GM12872 (cell line): ENCODE measurements around the gene CYP19A1.

Experiments
- TF ChIP-seq, protein P1 (sequence below): IDR thresholded peaks from 3 replicates; pipeline ENCODE4 v1.5.1; 2011; ENCODE audit warnings: low read depth, mild to moderate bottlenecking, low read length, moderate library complexity; ENCODE audit not compliant: insufficient read depth

CYP19A1 gene

DNA sequence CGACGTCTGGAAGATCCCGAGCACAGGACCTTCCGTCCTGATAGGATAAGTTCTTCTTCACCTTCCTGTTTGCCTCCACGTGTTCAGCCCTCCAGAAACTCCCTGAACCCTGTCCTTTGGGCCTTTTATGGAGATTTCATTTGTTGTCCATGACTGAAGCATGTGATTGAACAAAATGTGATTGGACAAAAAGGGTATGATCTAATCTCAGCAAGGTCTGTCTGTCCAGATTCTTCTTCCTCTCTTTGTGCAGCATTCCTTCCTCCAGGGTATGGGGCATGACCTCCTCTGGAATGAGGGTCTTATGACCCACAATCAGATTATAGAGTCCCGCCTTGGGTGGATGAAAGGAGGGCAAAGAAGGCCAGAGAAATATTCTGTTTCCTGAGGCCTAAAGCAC lies at the start of gene CYP19A1:
Gene CYP19A1 (minus strand): TSS at position 101 of the 400 bp plus-strand sequence. CDS start 95,684 bp downstream, outside the sequence.
- TF ChIP-seq, protein P1, sequence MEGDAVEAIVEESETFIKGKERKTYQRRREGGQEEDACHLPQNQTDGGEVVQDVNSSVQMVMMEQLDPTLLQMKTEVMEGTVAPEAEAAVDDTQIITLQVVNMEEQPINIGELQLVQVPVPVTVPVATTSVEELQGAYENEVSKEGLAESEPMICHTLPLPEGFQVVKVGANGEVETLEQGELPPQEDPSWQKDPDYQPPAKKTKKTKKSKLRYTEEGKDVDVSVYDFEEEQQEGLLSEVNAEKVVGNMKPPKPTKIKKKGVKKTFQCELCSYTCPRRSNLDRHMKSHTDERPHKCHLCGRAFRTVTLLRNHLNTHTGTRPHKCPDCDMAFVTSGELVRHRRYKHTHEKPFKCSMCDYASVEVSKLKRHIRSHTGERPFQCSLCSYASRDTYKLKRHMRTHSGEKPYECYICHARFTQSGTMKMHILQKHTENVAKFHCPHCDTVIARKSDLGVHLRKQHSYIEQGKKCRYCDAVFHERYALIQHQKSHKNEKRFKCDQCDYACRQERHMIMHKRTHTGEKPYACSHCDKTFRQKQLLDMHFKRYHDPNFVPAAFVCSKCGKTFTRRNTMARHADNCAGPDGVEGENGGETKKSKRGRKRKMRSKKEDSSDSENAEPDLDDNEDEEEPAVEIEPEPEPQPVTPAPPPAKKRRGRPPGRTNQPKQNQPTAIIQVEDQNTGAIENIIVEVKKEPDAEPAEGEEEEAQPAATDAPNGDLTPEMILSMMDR, result no peak

DNA sequence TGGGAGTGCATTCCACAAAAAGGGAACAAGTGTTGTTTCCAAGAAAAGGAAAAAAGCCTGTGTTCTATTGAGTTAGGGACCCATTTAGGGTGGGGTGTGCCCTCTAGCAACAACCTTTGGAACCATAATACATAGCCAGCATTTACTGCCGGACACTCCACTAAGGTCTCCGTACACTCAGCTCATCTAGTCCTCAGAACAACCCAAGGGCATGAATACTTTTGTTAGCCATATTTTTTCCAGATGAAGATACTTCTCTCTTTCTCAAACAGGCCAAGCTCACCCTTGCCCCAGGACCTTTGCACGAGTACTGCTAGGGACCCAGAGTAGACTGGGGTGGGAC lies 49.3 kb upstream of the CYP19A1 start:
- TF ChIP-seq, protein P1, result no peak

DNA sequence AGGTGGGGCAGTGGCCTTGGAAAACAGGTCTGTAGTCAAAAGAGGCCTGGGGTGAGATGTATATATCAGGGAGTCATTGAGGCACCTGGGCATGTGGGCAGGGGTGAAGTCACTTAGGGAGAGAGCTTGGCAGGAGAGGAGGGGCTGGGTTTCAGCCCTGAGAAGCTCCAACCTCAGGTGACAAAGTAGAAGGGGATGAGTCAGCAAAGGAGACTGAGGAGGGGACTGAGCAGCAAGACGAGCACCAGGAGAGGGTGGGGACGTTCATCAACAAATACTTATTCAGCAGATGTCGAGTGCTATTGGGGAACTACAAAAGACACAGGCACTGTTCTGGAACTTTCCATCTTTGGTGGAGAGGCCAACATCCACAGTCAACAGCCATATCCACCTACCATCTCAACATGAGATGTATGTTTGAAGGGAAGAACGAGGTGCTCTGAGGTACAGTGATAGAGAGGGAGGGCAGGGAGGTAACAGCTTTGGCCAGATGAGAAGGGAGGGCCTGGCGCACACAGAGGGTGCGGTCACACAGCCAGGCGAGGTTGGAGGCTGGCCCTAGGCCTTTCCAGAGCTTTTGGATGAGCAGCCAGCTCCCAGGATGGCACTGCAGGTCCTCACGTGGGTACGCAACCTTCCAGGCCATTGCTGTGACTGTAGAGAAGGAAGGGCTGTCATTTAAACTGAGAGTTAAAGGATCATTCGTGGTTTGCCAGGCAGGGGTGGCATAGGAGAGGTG lies 48.7 kb upstream of the CYP19A1 start:
- TF ChIP-seq, protein P1, result no peak

DNA sequence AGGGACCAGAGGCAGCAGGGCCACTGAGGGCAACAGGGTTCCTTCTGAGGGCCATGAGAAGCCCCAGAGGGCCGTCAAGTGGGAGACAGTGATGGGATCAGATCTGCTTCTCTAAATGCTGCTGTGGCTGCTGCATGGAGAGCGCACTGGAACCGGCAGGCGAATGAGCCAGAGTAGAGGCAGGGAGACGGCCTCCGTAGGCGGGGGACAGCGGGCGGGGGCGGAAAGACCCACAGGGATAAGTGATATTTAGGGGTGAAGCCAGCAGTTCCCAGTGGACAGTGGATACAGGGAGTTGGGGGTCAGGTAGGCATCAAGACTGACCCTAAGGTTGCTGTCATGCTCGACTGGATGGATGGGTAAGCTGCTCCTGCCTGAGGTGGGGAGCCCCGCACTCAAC lies 48.1 kb upstream of the CYP19A1 start:
- TF ChIP-seq, protein P1, result no peak

DNA sequence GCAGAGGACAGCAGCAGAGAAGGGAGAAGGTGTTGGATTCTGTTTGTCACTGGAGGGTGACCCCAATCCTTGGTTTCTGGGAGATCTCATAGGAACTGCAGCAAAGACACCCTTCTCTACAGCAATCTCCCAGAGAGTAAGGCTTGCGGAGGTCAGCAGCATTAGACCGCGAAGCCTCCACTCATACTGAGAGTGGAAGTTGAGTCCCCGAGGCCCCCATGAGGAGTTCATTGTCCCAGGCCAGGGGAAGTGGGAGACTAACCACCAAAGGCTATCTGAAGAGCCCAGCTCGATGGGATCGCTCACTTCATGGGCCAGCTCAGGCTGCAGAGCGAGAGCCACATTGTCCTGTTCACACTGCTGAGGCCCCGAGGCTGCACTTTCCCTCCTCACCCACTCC lies 47.6 kb upstream of the CYP19A1 start:
- TF ChIP-seq, protein P1, result no peak

DNA sequence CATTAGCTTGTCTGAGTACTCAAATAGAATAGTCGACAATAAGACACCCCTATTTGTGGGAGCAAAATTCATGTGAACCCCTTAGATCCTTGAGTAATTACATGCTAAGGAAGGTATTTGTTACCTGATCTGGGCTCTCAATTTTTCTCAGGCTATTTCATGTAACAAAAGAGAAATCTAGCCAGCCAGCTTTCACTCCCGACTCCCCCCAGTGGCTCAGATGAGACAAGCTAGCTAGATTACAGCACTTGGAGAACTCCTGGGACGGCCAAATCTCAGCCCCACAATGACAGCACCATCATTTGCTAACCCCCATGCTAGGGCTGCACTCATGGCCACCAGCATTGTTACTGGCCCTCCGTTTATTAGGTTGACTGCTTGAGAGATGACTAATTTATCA lies 44.4 kb upstream of the CYP19A1 start:
- TF ChIP-seq, protein P1, result peak; percentile 69

DNA sequence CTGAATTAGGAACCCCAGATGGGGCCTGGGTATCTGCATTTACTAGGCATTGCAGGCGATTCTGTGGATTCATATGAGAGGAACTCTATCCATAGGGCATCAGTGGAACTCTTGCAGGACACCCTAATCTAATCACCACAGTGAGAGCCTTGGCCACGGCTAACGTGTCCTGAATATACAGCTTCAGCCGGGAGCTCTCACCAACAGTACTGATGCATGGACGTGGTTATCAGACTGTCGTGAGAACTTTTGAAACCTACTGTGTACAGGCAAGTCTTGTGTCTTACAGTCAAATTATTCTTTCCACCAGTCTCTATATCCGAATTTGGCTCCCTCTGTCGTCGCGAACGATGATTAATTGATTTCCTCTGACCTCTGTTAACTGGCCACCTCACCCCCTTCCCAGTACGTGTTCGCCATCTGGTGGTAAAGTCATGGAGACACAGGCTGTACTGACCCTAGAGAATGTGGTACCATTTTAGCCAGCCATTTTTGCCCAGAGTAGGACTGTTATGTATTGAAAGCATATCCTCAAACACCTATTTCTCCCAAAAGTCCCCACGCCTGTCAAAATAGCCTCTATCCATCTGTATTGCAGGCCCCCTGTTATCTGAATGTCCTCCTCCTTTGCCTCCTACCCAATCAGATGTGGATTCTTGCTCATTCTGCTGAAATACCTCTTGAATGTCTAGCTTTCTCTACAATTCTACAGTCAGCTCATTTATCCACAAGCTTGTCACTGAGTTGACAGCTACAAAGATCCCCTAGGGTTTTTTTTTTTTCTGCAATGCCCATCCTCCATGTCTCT lies 42.8 kb upstream of the CYP19A1 start:
- TF ChIP-seq, protein P1, result peak; percentile 88
